CD4-positive, alpha-beta T cell treated with Interleukin-1 beta for 1 hour (primary cell): ENCODE data around the gene BCL3.
"Not testable (repeated sequence)": the region's sequence is repeated elsewhere in the genome, so short reads cannot be mapped to it uniquely, and the experiment has no call there.

Experiments used
- DNase-seq, 2 donors: peaks; one replicate each; pipeline ENCODE4 v3.0.0-alpha.2; 2020 to 2022

BCL3 gene

GRCh38 chr19:44748426-44749254 is at the start of gene BCL3:
Gene BCL3, plus strand, starts transcription at chr19:44748708. Its CDS starts 83 bp downstream, at chr19:44748791.
- DNase-seq = peak; percentile 90 to 91

GRCh38 chr19:44700547-44700946 is 48.0 kb upstream of the BCL3 start:
- DNase-seq = no peak

GRCh38 chr19:44701228-44701627 is 47.3 kb upstream of the BCL3 start:
- DNase-seq = no peak

GRCh38 chr19:44702551-44703176 is 45.8 kb upstream of the BCL3 start:
- DNase-seq = no peak

- DNase-seq = no peak
Observed at GRCh38 chr19:44703336-44704078, 45.0 kb upstream of the BCL3 start.

DNA sequence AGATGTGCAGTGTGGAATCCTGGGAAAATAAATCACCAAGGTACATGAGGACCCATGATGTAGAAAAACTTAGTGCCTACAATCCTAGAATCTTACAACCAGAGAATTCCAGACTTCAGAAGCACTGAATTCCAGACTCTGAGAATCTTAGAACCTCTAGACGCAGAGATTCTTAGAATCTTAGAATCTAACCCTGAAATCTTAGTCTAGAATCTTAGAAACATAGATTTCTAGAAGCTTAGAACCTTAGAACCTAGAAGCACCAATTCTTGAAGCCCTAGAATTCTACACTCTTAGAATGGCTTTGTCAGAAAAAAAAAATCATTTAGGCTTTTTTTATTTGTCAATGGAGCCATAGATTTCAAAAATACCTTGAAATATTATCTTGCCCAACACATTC is 43.5 kb upstream of the BCL3 start:
- no peak for DNase-seq

DNA sequence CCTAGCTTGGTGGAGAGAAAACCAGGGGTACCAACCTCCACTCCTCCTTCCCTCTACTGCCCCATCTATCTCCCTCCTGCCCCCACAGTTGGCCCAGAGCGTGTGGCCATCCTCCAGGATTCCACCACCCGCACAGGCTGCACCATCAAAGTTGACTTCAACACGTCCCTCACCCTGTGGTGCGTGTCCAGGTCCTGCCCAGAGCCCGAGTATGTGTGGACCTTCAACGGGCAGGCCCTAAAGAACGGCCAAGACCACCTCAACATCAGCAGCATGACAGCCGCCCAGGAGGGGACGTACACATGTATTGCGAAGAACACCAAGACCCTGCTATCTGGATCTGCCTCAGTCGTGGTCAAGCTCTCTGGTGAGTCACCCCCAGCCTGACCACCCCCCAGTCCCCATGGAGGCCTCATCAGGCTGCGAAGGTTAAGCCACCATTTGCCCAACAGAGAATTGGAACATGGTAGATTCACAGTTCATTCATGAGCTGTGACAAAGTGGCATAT is 43.0 kb upstream of the BCL3 start:
- no peak for DNase-seq

GRCh38 chr19:44706506-44707236 is 41.8 kb upstream of the BCL3 start:
- DNase-seq = no peak

GRCh38 chr19:44707794-44708193 is 40.7 kb upstream of the BCL3 start:
- no peak for DNase-seq

DNA sequence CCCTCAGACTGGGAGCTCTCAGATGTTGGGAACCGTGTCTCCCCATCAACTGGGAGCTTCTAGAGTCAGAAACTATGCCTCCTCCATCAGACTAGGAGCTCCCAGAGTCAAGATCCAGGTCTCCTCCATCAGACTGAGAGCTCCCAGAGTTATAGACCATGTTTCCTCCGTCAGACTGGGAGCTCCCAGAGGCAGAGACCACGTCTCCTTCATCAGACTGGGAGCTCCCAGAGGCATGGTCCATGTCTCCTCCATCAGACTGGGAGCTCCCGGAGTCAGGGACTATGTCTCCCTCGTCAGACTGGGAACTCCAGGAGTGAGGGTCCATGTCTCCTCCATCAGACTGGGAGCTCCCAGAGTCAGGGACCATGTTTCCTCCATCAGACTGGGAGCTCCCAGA is 39.6 kb upstream of the BCL3 start:
- no peak for DNase-seq

DNA sequence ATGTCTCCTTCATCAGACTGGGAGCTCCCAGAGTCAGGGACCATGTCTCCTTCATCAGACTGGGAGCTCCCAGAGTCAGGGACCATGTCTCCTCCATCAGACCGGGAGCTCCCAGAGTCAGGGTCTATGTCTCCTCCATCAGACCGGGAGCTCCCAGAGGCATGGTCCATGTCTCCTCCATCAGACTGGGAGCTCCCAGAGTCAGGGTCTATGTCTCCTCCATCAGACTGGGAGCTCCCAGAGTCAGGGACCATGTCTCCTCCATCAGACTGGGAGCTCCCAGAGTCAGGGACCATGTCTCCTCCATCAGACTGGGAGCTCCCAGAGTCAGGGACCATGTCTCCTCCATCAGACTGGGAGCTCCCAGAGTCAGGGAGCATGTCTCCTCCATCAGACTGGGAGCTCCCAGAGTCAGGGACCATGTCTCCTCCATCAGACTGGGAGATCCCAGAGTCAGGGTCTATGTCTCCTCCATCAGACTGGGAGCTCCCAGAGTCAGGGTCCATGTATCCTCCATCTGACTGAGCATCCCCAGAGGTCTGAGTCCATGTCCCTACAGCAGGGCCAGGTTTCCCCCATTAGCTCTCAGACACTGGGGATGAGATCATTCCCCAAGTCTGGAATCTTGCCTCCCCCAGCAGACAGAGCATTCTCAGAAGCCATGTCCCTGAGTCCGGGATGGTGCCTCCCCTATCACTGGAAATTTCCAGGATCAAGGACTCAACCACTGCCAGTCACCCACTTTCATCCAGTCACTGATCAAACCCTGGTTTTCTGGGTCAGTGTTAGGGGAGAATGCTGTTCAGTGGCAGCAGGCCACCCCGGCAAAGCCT is 38.9 kb upstream of the BCL3 start:
- not testable (repeated sequence) for DNase-seq

GRCh38 chr19:44710483-44710882 is 38.0 kb upstream of the BCL3 start:
- DNase-seq = no peak

- no peak for DNase-seq
Observed at GRCh38 chr19:44712864-44713515, 35.5 kb upstream of the BCL3 start.

DNA sequence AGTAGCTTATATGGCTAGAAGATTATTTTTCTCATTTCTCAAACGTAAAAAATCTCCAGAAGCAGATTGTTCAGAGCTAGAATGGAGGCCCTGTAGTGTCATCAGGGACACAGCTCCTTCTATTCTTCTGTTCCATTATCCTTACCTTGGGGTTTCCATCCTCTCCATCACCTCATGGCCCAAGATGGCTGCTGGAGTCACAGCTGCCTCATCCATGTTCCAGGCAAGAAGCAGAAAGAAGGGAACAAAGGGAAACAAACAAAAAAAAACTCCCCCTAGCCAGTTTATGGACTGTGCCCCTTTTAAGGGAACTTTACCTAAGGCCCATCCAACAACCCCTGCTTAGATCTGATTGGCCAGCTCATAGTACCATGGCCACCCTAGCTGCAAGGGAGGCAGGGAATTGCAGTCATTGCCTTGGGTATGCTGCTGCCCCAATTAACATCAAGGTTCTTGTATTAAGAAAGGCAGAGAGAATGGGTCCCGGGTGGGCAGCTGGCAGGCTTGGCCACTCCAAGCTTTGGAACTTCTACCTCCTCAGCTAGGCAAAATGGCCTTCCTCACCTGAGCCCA is 33.8 kb upstream of the BCL3 start:
- DNase-seq = no peak

- no peak for DNase-seq
Observed at GRCh38 chr19:44717603-44718002, 30.9 kb upstream of the BCL3 start.

DNA sequence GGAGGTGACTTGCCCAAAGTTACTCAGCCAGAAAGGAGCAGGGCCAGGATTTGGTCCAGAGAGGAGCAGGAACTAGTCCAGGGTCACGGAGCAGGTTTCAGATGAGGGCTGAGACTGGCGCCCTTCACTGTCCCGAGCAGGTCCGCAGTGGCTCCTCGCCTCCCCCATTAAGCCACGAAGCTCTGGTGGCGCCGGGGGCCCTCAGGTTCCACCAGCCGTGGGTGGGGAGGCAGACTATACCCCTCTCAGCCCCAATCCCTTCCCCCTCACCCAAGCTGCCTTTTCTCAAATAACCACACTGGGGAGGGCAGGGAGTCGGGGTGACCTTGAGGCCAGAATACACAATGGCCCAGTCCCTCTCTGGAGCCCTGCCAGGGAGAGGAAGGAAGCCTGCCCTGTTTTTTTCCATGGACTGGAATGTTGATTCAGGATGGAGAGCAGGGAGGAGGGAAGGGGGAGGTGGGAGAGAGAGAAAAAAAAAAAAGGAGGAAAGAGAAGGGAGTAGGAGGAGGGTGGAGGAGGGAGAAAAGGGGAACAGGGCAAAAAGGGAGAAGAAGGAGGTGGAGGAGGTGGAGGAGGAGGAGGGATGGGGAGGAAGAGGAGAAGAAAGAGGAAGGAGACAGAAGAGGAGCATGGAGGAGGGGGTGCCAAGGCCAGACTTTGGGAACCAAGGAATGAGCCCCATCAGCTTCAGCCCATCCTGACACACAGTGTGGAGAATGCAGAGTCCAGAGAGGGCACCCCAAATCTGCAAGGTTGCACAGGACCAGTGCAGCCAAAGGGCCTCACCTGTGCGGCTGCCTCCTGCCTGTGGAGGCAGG is 29.9 kb upstream of the BCL3 start:
- DNase-seq = no peak

- no peak for DNase-seq
Observed at GRCh38 chr19:44719262-44719701, 29.2 kb upstream of the BCL3 start.

- DNase-seq = not testable (repeated sequence)
Observed at GRCh38 chr19:44720396-44720795, 28.1 kb upstream of the BCL3 start.

DNA sequence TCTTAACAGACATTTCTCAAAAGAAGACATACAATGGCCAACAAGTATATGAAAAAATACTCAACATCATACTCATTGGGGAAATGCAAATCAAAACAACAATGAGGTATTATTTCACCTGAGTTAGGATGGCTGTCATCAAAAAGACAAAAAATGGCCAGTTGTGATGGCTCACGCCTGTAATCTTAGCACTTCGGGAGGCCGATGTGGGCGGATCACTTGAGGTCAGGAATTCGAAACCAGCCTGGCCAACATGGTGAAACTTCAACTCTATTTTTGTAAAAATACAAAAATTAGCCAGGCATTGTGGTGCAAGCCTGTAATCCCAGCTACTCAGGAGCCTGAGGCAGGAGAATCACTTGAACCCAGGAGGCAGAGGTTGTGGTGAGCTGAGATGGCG is 27.6 kb upstream of the BCL3 start:
- DNase-seq = no peak

DNA sequence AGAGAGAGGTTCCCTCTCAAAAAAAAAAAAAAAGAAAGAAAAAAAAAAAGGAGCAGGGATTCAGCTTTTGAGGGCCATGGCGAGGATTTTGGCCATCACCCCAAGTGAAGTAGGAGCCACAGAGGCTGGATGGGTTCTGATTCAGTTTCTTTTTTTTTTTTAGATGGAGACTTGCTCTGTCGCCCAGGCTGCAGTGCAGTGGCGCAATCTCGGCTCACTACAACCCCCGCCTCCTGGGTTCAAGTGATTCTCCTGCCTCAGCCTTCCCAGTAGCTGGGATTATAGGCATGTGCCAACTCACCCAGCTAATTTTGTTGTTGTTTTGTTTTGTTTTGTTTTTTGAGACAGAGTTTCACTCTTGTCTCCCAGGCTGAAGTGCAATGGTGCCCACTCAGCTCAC is 27.1 kb upstream of the BCL3 start:
- DNase-seq = not testable (repeated sequence)
